ENCODE measurements around the gene NIPAL1.
"Not testable (repeated sequence)": the region's sequence is repeated elsewhere in the genome, so short reads cannot be mapped to it uniquely, and the experiment has no call there.

Gene NIPAL1

GRCh38 chr4:47972721-47973120, 43.9 kb upstream of the NIPAL1 start:
- no peaks in the 10 kb centered on the region for H3K4me1 ChIP-seq (ENCODE audit: insufficient read depth, low read length, poor library complexity, severe bottlenecking)
- no peak overlapping the region for H3K4me2 ChIP-seq (ENCODE audit: low read depth, low read length, poor library complexity, severe bottlenecking)
- no peaks in the 10 kb centered on the region for H3K9me3 ChIP-seq (ENCODE audit: insufficient read depth, low read depth, low read length)

GRCh38 chr4:47974566-47974965, 42.0 kb upstream of the NIPAL1 start:
- Histone ChIP-seq H3K4me2 (ENCODE audit: low read depth, low read length, poor library complexity, severe bottlenecking) (no peak overlapping the region), H4K20me1 (ENCODE audit: insufficient read depth, low read length, poor library complexity, severe bottlenecking) (no peaks in the 10 kb centered on the region), H3K36me3 (ENCODE audit: insufficient read depth, low read length) (no peaks in the 10 kb centered on the region), H3F3A (ENCODE audit: low read depth) (no peaks in the 10 kb centered on the region), H3K9me2 (replicated peaks; ENCODE audit: low read depth, low read length) (no peaks in the 10 kb centered on the region), H3K9ac (ENCODE audit: low read depth, low read length, poor library complexity, severe bottlenecking) (no peak overlapping the region), H3K27me3 (ENCODE audit: insufficient read depth, low read length, poor library complexity, severe bottlenecking) (no peaks in the 10 kb centered on the region), H3K79me2 (ENCODE audit: insufficient read depth, low read length) (no peaks in the 10 kb centered on the region), H2AFZ (ENCODE audit: low read length) (no peak overlapping the region), H3K4me3 (ENCODE audit: low read length, poor library complexity, severe bottlenecking) (no peak overlapping the region), H3K9me3 (ENCODE audit: insufficient read depth, low read depth, low read length) (no peaks in the 10 kb centered on the region), H3K4me1 (ENCODE audit: insufficient read depth, low read length, poor library complexity, severe bottlenecking) (no peaks in the 10 kb centered on the region)
- TF ChIP-seq EZH2phosphoT487 (IDR thresholded peaks at IDR 0.05; ENCODE audit: borderline replicate concordance), result no peak
- no peak for TF ChIP-seq CTCF (conservative IDR thresholded peaks at IDR 0.05; ENCODE audit: low read length)

More at GRCh38 chr4:47972721-47973120, 43.9 kb upstream of the NIPAL1 start:
- H3K9me2 ChIP-seq (replicated peaks; ENCODE audit: low read depth, low read length), result no peaks in the 10 kb centered on the region
- no peaks in the 10 kb centered on the region for H4K20me1 ChIP-seq (ENCODE audit: insufficient read depth, low read length, poor library complexity, severe bottlenecking)
- no peaks in the 10 kb centered on the region for H3K79me2 ChIP-seq (ENCODE audit: insufficient read depth, low read length)
- TF ChIP-seq EZH2phosphoT487 (IDR thresholded peaks at IDR 0.05; ENCODE audit: borderline replicate concordance) (no peak), CTCF (conservative IDR thresholded peaks at IDR 0.05; ENCODE audit: low read length) (no peak)
- no peak overlapping the region for H3K9ac ChIP-seq (ENCODE audit: low read depth, low read length, poor library complexity, severe bottlenecking)
- H3K36me3 ChIP-seq (ENCODE audit: insufficient read depth, low read length), result no peaks in the 10 kb centered on the region
- no peaks in the 10 kb centered on the region for H3K27me3 ChIP-seq (ENCODE audit: insufficient read depth, low read length, poor library complexity, severe bottlenecking)
- no peaks in the 10 kb centered on the region for H3F3A ChIP-seq (ENCODE audit: low read depth)
- no peak overlapping the region for H2AFZ ChIP-seq (ENCODE audit: low read length)
- no peak overlapping the region for H3K4me3 ChIP-seq (ENCODE audit: low read length, poor library complexity, severe bottlenecking)

GRCh38 chr4:47990145-47990544, 26.4 kb upstream of the NIPAL1 start:
- Histone ChIP-seq H3K9ac (ENCODE audit: low read depth, low read length, poor library complexity, severe bottlenecking) (no peak overlapping the region), H2AFZ (ENCODE audit: low read length) (no peak overlapping the region)

GRCh38 chr4:47992475-47992874, 24.1 kb upstream of the NIPAL1 start:
- not testable (repeated sequence) for H3K79me2 ChIP-seq (ENCODE audit: insufficient read depth, low read length); H4K20me1 ChIP-seq (ENCODE audit: insufficient read depth, low read length, poor library complexity, severe bottlenecking); H3K9ac ChIP-seq (ENCODE audit: low read depth, low read length, poor library complexity, severe bottlenecking); H3K9me3 ChIP-seq (ENCODE audit: insufficient read depth, low read depth, low read length); H3K4me2 ChIP-seq (ENCODE audit: low read depth, low read length, poor library complexity, severe bottlenecking); H3K36me3 ChIP-seq (ENCODE audit: insufficient read depth, low read length); H3K4me1 ChIP-seq (ENCODE audit: insufficient read depth, low read length, poor library complexity, severe bottlenecking); H3K9me2 ChIP-seq (replicated peaks; ENCODE audit: low read depth, low read length); H3K27me3 ChIP-seq (ENCODE audit: insufficient read depth, low read length, poor library complexity, severe bottlenecking); H3F3A ChIP-seq (ENCODE audit: low read depth); H3K4me3 ChIP-seq (ENCODE audit: low read length, poor library complexity, severe bottlenecking); H2AFZ ChIP-seq (ENCODE audit: low read length)

More at GRCh38 chr4:47990145-47990544, 26.4 kb upstream of the NIPAL1 start:
- H3K79me2 ChIP-seq (ENCODE audit: insufficient read depth, low read length), result no peaks in the 10 kb centered on the region
- no peaks in the 10 kb centered on the region for H3K36me3 ChIP-seq (ENCODE audit: insufficient read depth, low read length)
- H3K9me2 ChIP-seq (replicated peaks; ENCODE audit: low read depth, low read length), result no peaks in the 10 kb centered on the region
- no peaks in the 10 kb centered on the region for H3K4me1 ChIP-seq (ENCODE audit: insufficient read depth, low read length, poor library complexity, severe bottlenecking)
- no peaks in the 10 kb centered on the region for H3K27me3 ChIP-seq (ENCODE audit: insufficient read depth, low read length, poor library complexity, severe bottlenecking)
- no peak overlapping the region for H3K4me2 ChIP-seq (ENCODE audit: low read depth, low read length, poor library complexity, severe bottlenecking)
- H3K9me3 ChIP-seq (ENCODE audit: insufficient read depth, low read depth, low read length), result no peaks in the 10 kb centered on the region; the same call in 1 of the 2 replicates
- no peaks in the 10 kb centered on the region for H4K20me1 ChIP-seq (ENCODE audit: insufficient read depth, low read length, poor library complexity, severe bottlenecking)
- H3K4me3 ChIP-seq (ENCODE audit: low read length, poor library complexity, severe bottlenecking), result no peak overlapping the region
- no peak for TF ChIP-seq EZH2phosphoT487 (IDR thresholded peaks at IDR 0.05; ENCODE audit: borderline replicate concordance)
- no peak for TF ChIP-seq CTCF (conservative IDR thresholded peaks at IDR 0.05; ENCODE audit: low read length)
- no peaks in the 10 kb centered on the region for H3F3A ChIP-seq (ENCODE audit: low read depth)

Measured in Loucy (cell line).